Natural killer cell (primary cell): ENCODE results near the gene PDGFRA. TPM values are rescaled to one million over a fixed set of nuclear protein-coding genes. Genes with fewer than 3 reads are reported as not detected.

Source experiments
- ATAC-seq, 3 donors: fragments of 150-1000 bp in 2 of 3; fragments of 200-7000 bp in 1 of 3; cut with Tn5 transposase; 1 replicate in 1 of 3; 2 replicates in 2 of 3; pipeline ENCODE4 v1.10.0; 2021; ENCODE audit warnings: mild to moderate bottlenecking in 2 of 3, moderate library complexity in 2 of 3
- DNase-seq, 2 donors: peaks; one replicate each; pipeline versions ENCODE4 v3.0.0 to v3.0.0-alpha.2; 2013 to 2021; ENCODE audit warnings: mixed read lengths in 1 of 2
- H3K27ac ChIP-seq: one replicate; pipeline ENCODE4 v1.5.1; 2013; ENCODE audit warnings: mild to moderate bottlenecking, low read length
- H3K27me3 ChIP-seq: one replicate; pipeline ENCODE4 v1.6.1; 2013; ENCODE audit warnings: low read length; ENCODE audit not compliant: control insufficient read depth, insufficient read depth
- H3K36me3 ChIP-seq: one replicate; pipeline ENCODE4 v1.6.1; 2013; ENCODE audit warnings: low read length; ENCODE audit not compliant: control insufficient read depth, insufficient read depth
- H3K4me1 ChIP-seq: one replicate; pipeline ENCODE4 v1.6.1; 2013; ENCODE audit warnings: low read length; ENCODE audit not compliant: control insufficient read depth, insufficient read depth
- H3K4me3 ChIP-seq: one replicate; pipeline ENCODE4 v1.5.1; 2013; ENCODE audit warnings: low read length
- H3K9me3 ChIP-seq: one replicate; pipeline ENCODE4 v1.6.1; 2013; ENCODE audit warnings: low read length; ENCODE audit not compliant: control insufficient read depth, insufficient read depth
- H3K27ac Mint-ChIP-seq, 2 donors: one replicate each; pipeline ENCODE4 v1.8.0; 2022; ENCODE audit warnings: mild to moderate bottlenecking in 2 of 2, mixed read lengths in 2 of 2, moderate library complexity in 1 of 2
- H3K27me3 Mint-ChIP-seq, 2 donors: one replicate each; pipeline ENCODE4 v1.8.0; 2022; ENCODE audit warnings: low read depth in 2 of 2, mixed read lengths in 2 of 2
- H3K36me3 Mint-ChIP-seq: one replicate; pipeline ENCODE4 v1.8.0; 2022; ENCODE audit warnings: mixed read lengths
- H3K4me1 Mint-ChIP-seq, 2 donors: one replicate each; pipeline ENCODE4 v1.8.0; 2022; ENCODE audit warnings: mixed read lengths in 2 of 2
- H3K4me3 Mint-ChIP-seq: one replicate; pipeline ENCODE4 v1.8.0; 2022; ENCODE audit warnings: mild to moderate bottlenecking, moderate library complexity, mixed read lengths
- H3K9me3 Mint-ChIP-seq, 2 donors: one replicate each; pipeline ENCODE4 v1.8.0; 2022; ENCODE audit warnings: mixed read lengths in 2 of 2
- WGBS: methylation state at CpG from one replicate; pipeline ENCODE4 v1.1.7; 2013; ENCODE audit warnings: missing lambda C conversion rate; ENCODE audit not compliant: insufficient coverage; 5-methylcytosine and 5-hydroxymethylcytosine counted together
- intact Hi-C: fragments of 100-400 bp; cut with micrococcal nuclease; formaldehyde crosslinking; loops from one replicate; pipeline ENCODE4 v1.14.2; 2022
- total RNA-seq, 4 donors: library from RNA; stranded (reverse); fragments of 120-200 nt in 1 of 4; gene quantifications; one replicate each; pipeline versions ENCODE4 v1.2.3 to v1.2.4, GENCODE V29; 2013 to 2022
- TF ChIP-seq, protein P1 (sequence below): fragments of 200-600 bp; IDR thresholded peaks from one replicate; pipeline ENCODE4 v1.8.0; 2022; ENCODE audit warnings: antibody characterized with exemption

PDGFRA gene
- total RNA-seq, 3 donors from 2014 or later (not counting 1 experiment from before 2014, with no cell fraction given) = 0.05 TPM; not detected in 2

DNA sequence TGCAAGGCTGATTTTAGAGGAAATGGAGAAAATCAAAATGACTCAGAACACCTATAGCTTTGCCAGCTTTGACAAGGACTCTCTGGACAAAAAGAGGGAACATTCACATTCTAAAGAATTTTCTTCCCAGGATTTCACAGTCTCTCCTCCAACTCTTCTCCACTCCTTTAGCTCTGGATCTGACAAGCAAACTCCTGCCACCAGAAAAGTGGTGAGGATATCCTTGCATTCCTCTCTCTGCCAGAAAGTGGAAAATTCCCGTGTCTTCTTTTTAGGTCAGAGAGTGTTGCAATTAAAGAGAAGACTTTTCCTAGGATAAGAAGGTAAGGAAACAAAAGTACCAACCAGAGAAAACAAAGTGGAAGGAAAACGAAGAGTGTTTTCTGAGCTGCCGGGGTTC is 16.1 kb upstream of the PDGFRA start:
- Mint-ChIP-seq H3K27me3 (peaks cover 4 to 15% of the 10 kb centered on the region in 2 donors), H3K27ac (no peak overlapping the region), H3K4me3 (no peak overlapping the region), H3K9me3 (no peaks in the 10 kb centered on the region), H3K36me3 (no peaks in the 10 kb centered on the region), H3K4me1 (peaks cover 0 to 4% of the 10 kb centered on the region in 2 donors)
- Histone ChIP-seq H3K36me3 (no peaks in the 10 kb centered on the region), H3K27ac (no peak overlapping the region), H3K4me3 (no peak overlapping the region), H3K27me3 (peaks cover 4% of the 10 kb centered on the region), H3K9me3 (no peaks in the 10 kb centered on the region), H3K4me1 (peaks cover 5% of the 10 kb centered on the region)
- intact Hi-C loops = no loop called here
- ATAC-seq = no peak
- DNase-seq = no peak
- TF ChIP-seq, protein P1, sequence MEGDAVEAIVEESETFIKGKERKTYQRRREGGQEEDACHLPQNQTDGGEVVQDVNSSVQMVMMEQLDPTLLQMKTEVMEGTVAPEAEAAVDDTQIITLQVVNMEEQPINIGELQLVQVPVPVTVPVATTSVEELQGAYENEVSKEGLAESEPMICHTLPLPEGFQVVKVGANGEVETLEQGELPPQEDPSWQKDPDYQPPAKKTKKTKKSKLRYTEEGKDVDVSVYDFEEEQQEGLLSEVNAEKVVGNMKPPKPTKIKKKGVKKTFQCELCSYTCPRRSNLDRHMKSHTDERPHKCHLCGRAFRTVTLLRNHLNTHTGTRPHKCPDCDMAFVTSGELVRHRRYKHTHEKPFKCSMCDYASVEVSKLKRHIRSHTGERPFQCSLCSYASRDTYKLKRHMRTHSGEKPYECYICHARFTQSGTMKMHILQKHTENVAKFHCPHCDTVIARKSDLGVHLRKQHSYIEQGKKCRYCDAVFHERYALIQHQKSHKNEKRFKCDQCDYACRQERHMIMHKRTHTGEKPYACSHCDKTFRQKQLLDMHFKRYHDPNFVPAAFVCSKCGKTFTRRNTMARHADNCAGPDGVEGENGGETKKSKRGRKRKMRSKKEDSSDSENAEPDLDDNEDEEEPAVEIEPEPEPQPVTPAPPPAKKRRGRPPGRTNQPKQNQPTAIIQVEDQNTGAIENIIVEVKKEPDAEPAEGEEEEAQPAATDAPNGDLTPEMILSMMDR = no peak
- WGBS = 74% methylated on average over 3 of the region's 3 CpGs

DNA sequence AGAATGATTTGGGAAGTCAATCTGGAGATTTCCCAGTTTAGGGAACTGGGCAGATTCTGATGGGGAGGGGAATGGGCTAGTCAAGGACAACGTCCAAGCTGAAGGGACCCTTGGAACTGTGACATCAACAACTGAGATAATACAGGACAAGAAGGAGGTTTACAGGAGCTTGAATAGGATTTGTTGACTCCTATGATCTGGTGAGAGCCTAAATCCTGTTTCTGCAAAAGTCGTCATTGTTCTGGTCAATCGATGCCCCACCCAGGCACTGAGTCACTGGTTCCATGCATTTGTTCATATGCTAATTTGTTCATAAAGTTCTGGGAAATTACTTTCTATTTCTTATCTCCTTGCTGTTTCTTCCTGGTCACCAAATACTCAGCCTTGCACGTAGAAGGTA is 15.3 kb upstream of the PDGFRA start:
- no peaks in the 10 kb centered on the region for H3K9me3 ChIP-seq
- DNase-seq (no peak), ATAC-seq (no peak)
- H3K27ac ChIP-seq = no peak overlapping the region
- H3K27me3 Mint-ChIP-seq = peaks cover 12 to 16% of the 10 kb centered on the region in 2 donors
- H3K4me3 ChIP-seq = no peak overlapping the region
- 83% methylated on average over 4 of the region's 4 CpGs for WGBS
- intact Hi-C loops = no loop called here
- H3K27me3 ChIP-seq = peaks cover 10% of the 10 kb centered on the region
- no peaks in the 10 kb centered on the region for H3K36me3 Mint-ChIP-seq
- H3K4me1 ChIP-seq = peaks cover 5% of the 10 kb centered on the region
- H3K9me3 Mint-ChIP-seq = no peaks in the 10 kb centered on the region
- peaks cover 0 to 4% of the 10 kb centered on the region in 2 donors for H3K4me1 Mint-ChIP-seq
- TF ChIP-seq, protein P1 = no peak
- no peaks in the 10 kb centered on the region for H3K36me3 ChIP-seq
- H3K27ac Mint-ChIP-seq = no peak overlapping the region
- no peak overlapping the region for H3K4me3 Mint-ChIP-seq

DNA sequence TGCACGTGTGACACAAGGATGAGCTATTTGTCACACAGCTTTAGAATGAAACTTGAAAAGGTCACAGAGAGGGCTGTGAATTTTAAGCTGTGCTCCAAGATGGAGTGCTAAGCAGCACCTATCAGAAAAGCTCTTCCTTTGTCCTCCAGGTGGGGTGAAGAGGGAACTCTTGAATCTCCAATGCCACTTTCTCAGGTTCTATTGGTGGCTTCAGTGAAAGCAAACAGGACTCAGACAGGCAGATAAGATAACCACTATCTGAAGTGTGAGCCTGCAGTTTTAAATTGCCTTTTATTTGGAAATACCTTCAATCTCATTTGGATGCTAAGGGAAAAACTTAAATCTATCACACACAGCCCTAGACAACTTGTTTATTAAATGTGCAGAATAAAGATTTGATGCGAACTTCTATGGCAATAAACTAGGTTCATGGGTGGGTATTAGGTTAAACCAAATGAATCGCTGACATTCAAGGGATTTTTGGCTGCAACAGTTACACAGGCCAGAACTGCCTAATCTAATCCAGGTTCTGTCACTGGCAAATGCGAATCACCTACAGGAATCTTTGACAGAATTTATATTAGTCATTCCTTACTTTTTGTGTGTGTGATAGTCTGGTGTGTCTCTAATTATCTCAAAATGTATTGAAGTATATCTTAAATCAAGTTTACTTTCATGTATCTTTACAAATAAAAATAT is 13.6 kb upstream of the PDGFRA start:
- no peak overlapping the region for H3K27ac ChIP-seq
- no peak overlapping the region for H3K4me3 ChIP-seq
- H3K4me1 ChIP-seq = peaks cover 5% of the 10 kb centered on the region
- Mint-ChIP-seq H3K27ac (no peak overlapping the region), H3K9me3 (no peaks in the 10 kb centered on the region), H3K27me3 (peaks cover 16 to 18% of the 10 kb centered on the region in 2 donors), H3K4me3 (no peak overlapping the region), H3K36me3 (no peaks in the 10 kb centered on the region), H3K4me1 (peaks cover 0 to 4% of the 10 kb centered on the region in 2 donors)
- ATAC-seq = no peak
- TF ChIP-seq, protein P1 = no peak
- H3K27me3 ChIP-seq = peaks cover 10% of the 10 kb centered on the region
- WGBS = 93% methylated on average over 4 of the region's 4 CpGs
- intact Hi-C loops = no loop called here
- no peak for DNase-seq
- no peaks in the 10 kb centered on the region for H3K9me3 ChIP-seq
- H3K36me3 ChIP-seq = no peaks in the 10 kb centered on the region
